Psoas muscle (tissue), 8 donors: ENCODE measurements around the gene WNT8A. TPM values are rescaled to one million over a fixed set of nuclear protein-coding genes. Genes with fewer than 3 reads are reported as not detected.

Source experiments
- ATAC-seq, 4 donors: fragments of 200-7000 bp; cut with Tn5 transposase; one replicate each; pipeline ENCODE4 v1.9.1; 2020; ENCODE audit warnings: moderate library complexity in 3 of 4, mild to moderate bottlenecking in 2 of 4
- DNase-seq, 2 donors: peaks; one replicate each; pipeline ENCODE4 v3.0.0-alpha.2; 2020
- H3K27ac ChIP-seq: fragments of 200-600 bp; one replicate; pipeline ENCODE4 v1.8.0; 2022
- H3K27me3 ChIP-seq, 3 donors: fragments of 200-600 bp in 1 of 3; one replicate each; pipeline versions ENCODE4 v1.6.1 to v1.8.0; 2013 to 2022; ENCODE audit warnings: low read length in 2 of 3, mild to moderate bottlenecking in 2 of 3, moderate library complexity in 1 of 3; ENCODE audit not compliant: insufficient read depth in 3 of 3
- H3K36me3 ChIP-seq, 2 donors: fragments of 200-600 bp in 1 of 2; one replicate each; pipeline versions ENCODE4 v1.6.1 to v1.8.0; 2013 to 2022; ENCODE audit warnings: low read depth in 1 of 2, mild to moderate bottlenecking in 1 of 2, moderate library complexity in 1 of 2; ENCODE audit not compliant: insufficient read depth in 1 of 2
- H3K4me1 ChIP-seq: fragments of 200-600 bp; one replicate; pipeline ENCODE4 v1.8.0; 2022
- H3K4me3 ChIP-seq: fragments of 200-600 bp; one replicate; pipeline ENCODE4 v1.8.0; 2022; ENCODE audit warnings: mild to moderate bottlenecking
- H3K9me3 ChIP-seq: fragments of 200-600 bp; one replicate; pipeline ENCODE4 v1.8.0; 2022
- CTCF ChIP-seq: fragments of 200-600 bp; IDR thresholded peaks from one replicate; pipeline ENCODE4 v1.8.0; 2022; ENCODE audit warnings: antibody characterized with exemption
- WGBS, 3 donors: extraction: QIAGEN DNeasy Blood & Tissue Kit; methylation state at CpG; one replicate each; pipeline versions ENCODE4 v1.1.6 to v1.1.7; 2013; 5-methylcytosine and 5-hydroxymethylcytosine counted together
- intact Hi-C, 2 donors: fragments of 100-400 bp; cut with DNase I; formaldehyde crosslinking; loops; one replicate each; pipeline versions ENCODE4 v1.11.0 to v1.14.2; 2022
- polyA plus RNA-seq, 3 donors: library from polyadenylated mRNA; stranded (reverse); fragments of 200-250 nt; gene quantifications; one replicate each; pipeline ENCODE4 v1.2.3, GENCODE V29; 2013
- total RNA-seq, 4 donors: library from RNA; stranded (reverse); fragmentation: NEBNext Ultra II Directional in 2 of 4; extraction: Animal tissue kit (Norgen Biotek cat#: 25700) in 2 of 4; gene quantifications; one replicate each; pipeline versions ENCODE4 v1.2.1 to v1.2.4, GENCODE V29; 2021 to 2023
- donor health status: healthy with polysubstance abuse.
- donor health status: DM: no; HTN: no; CAD: no; lungs with moderate emphysema.
- donor health status: Bipolar disorder and iron deficiency.
- donor health status: healthy.
- donor health status: DM: yes; HTN: yes; CAD: no.
- donor health status: DM: no; HTN: no; CAD: no.
- donor health status: DM: no; HTN: no; CAD: no.
- donor health status: DM: yes; HTN: yes; CAD: no.

Gene WNT8A
- total and polyA plus RNA-seq, 7 donors, result not detected

- 27 to 36% (median 33%) methylated on average over 4 of the region's 4 CpGs for WGBS, 3 donors
- intact Hi-C loops, result no loop called here
Observed at GRCh38 chr5:138110266-138110963, 26.6 kb downstream of the WNT8A start.

GRCh38 chr5:138111181-138111580 is 27.3 kb downstream of the WNT8A start:
- peaks cover 0 to 3% (median 0%) of the 10 kb centered on the region in 3 donors for H3K27me3 ChIP-seq
- H3K9me3 ChIP-seq, result no peaks in the 10 kb centered on the region
- DNase-seq (no peak), ATAC-seq (no peak)
- H3K27ac ChIP-seq, result no peak overlapping the region
- 67 to 78% (median 67%) methylated on average over 4 of the region's 4 CpGs for WGBS, 3 donors
- H3K4me3 ChIP-seq, result no peak overlapping the region
- no peak for TF ChIP-seq CTCF
- no peaks in the 10 kb centered on the region for H3K36me3 ChIP-seq
- no peaks in the 10 kb centered on the region for H3K4me1 ChIP-seq
- intact Hi-C loops, result no loop called here

More at GRCh38 chr5:138110266-138110963, 26.6 kb downstream of the WNT8A start:
- Histone ChIP-seq H3K27me3 (peaks cover 0 to 3% (median 0%) of the 10 kb centered on the region in 3 donors), H3K27ac (no peak overlapping the region), H3K36me3 (no peaks in the 10 kb centered on the region), H3K9me3 (no peaks in the 10 kb centered on the region), H3K4me3 (no peak overlapping the region), H3K4me1 (no peaks in the 10 kb centered on the region)
- no peak for DNase-seq
- no peak for TF ChIP-seq CTCF
- ATAC-seq, result no peak

GRCh38 chr5:138111937-138112336 is 28.1 kb downstream of the WNT8A start:
- no peak for ATAC-seq
- 46 to 68% (median 47%) methylated on average over 1 of the region's 1 CpG for WGBS, 3 donors
- no peaks in the 10 kb centered on the region for H3K9me3 ChIP-seq
- H3K4me3 ChIP-seq, result no peak overlapping the region
- peaks cover 0 to 3% (median 0%) of the 10 kb centered on the region in 3 donors for H3K27me3 ChIP-seq
- H3K4me1 ChIP-seq, result no peaks in the 10 kb centered on the region
- no peak for TF ChIP-seq CTCF
- H3K36me3 ChIP-seq, result no peaks in the 10 kb centered on the region
- no peak for DNase-seq
- H3K27ac ChIP-seq, result no peak overlapping the region
- intact Hi-C loops, result no loop called here

GRCh38 chr5:138115254-138115653 is 31.4 kb downstream of the WNT8A start:
- Histone ChIP-seq H3K4me1 (no peaks in the 10 kb centered on the region), H3K36me3 (no peaks in the 10 kb centered on the region), H3K9me3 (no peaks in the 10 kb centered on the region), H3K27me3 (peaks cover 0 to 3% (median 0%) of the 10 kb centered on the region in 3 donors), H3K4me3 (no peak overlapping the region), H3K27ac (no peak overlapping the region)
- DNase-seq (no peak), ATAC-seq (no peak)
- TF ChIP-seq CTCF, result no peak
- intact Hi-C loops, result no loop called here

- ATAC-seq, result no peak
- H3K4me1 ChIP-seq, result no peaks in the 10 kb centered on the region
- H3K4me3 ChIP-seq, result no peak overlapping the region
- intact Hi-C loops, result no loop called here
- TF ChIP-seq CTCF, result no peak
- no peak for DNase-seq
- WGBS, 3 donors, result 33 to 34% (median 33%) methylated on average over 5 of the region's 5 CpGs
- H3K27me3 ChIP-seq, result no peaks in the 10 kb centered on the region
- no peaks in the 10 kb centered on the region for H3K36me3 ChIP-seq
- no peaks in the 10 kb centered on the region for H3K9me3 ChIP-seq
- H3K27ac ChIP-seq, result no peak overlapping the region
Observed at GRCh38 chr5:138128334-138128733, 44.5 kb downstream of the WNT8A start.
